ENCODE measurements around the gene ROR2. TPM values are rescaled to one million over a fixed set of nuclear protein-coding genes. Genes with fewer than 3 reads are reported as not detected.

The ROR2 gene
- polyA plus RNA-seq, 4 donors = 0.54 to 5.6 (median 3.2) TPM; not detected in 1

DNA sequence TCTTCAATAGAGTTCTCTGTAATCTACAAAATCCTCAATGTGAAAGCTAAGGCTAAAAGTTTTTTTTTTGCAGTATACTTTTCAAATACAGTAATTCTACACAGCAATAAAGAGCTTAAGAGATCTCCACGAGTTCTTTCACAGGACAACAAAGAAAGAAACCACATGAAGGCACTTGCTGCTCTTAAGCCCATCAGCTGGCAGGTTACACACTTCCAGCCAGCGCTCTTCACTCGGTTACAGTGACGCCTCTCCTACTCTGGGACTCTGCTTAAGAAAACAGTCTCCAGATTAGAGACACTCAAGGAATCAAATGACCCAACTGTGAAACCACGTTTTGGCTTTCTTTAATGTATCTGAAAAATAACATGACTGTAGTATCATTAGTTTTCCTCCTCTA lies 85.0 kb downstream of the ROR2 start:
- Histone ChIP-seq H3K27ac (ENCODE audit: low read depth in 1 of 3, low read length in 2 of 3) (no peak overlapping the region), H3K4me3 (ENCODE audit: low read depth in 1 of 3, low read length in 3 of 3) (no peak overlapping the region), H3K36me3 (ENCODE audit: control insufficient read depth in 3 of 3, insufficient read depth in 2 of 3, low read depth in 1 of 3, low read length in 3 of 3) (no peaks in the 10 kb centered on the region), H3K9me3 (ENCODE audit: control insufficient read depth in 2 of 2, insufficient read depth in 1 of 2, low read depth in 1 of 2, low read length in 1 of 2) (no peaks in the 10 kb centered on the region), H3K27me3 (ENCODE audit: control insufficient read depth in 3 of 3, insufficient read depth in 3 of 3, low read length in 3 of 3) (no peaks in the 10 kb centered on the region), H3K4me1 (ENCODE audit: control insufficient read depth in 3 of 3, insufficient read depth in 2 of 3, low read depth in 1 of 3, low read length in 2 of 3) (no peaks in the 10 kb centered on the region)
- DNase-seq (no peak), FAIRE-seq (no peak)
- WGBS, 3 donors = 43 to 64% (median 50%) methylated on average over 5 of the region's 5 CpGs

DNA sequence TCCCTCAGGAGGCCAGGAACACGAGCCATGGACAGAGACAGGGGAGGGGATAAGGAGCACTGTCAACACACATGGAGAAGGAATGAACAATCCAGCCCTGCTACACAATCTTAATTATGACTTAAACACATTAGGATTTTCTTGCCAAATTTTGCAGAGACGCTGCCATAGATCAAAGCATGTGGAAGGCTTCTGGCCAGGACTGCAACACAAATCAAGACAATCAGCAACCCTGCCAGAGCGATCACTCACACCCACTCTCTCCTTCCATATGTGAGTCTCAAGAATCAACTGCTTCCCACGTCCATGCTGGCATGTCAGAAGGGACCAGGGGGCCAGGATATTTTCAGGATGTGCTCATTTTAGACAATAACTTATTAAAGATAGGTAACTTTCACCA lies 85.6 kb downstream of the ROR2 start:
- Histone ChIP-seq H3K9me3 (ENCODE audit: control insufficient read depth in 2 of 2, insufficient read depth in 1 of 2, low read depth in 1 of 2, low read length in 1 of 2) (no peaks in the 10 kb centered on the region), H3K4me1 (ENCODE audit: control insufficient read depth in 3 of 3, insufficient read depth in 2 of 3, low read depth in 1 of 3, low read length in 2 of 3) (no peaks in the 10 kb centered on the region), H3K27me3 (ENCODE audit: control insufficient read depth in 3 of 3, insufficient read depth in 3 of 3, low read length in 3 of 3) (no peaks in the 10 kb centered on the region), H3K36me3 (ENCODE audit: control insufficient read depth in 3 of 3, insufficient read depth in 2 of 3, low read depth in 1 of 3, low read length in 3 of 3) (no peaks in the 10 kb centered on the region), H3K4me3 (ENCODE audit: low read depth in 1 of 3, low read length in 3 of 3) (no peak overlapping the region), H3K27ac (ENCODE audit: low read depth in 1 of 3, low read length in 2 of 3) (no peak overlapping the region)
- 51 to 59% (median 59%) methylated on average over 4 of the region's 4 CpGs for WGBS, 3 donors
- no peak for FAIRE-seq
- no peak for DNase-seq

DNA sequence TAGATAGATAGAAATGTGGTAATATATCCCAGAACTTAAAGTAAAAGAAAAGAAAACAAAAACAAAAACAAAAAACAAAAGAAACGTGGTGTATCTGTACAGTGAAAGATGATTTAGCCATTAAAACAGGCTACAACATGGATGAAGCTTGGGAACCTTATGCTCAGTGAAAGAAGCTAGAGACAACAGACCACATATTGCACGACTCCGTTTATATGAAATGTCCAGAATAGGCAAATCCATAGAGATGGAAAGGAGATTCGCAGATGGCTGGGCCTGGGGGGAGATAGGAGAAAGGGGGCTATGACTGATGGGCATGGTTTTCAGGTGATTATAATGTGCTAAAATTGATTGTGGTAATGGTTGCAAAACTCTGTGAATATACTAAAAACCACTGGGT lies 86.6 kb downstream of the ROR2 start:
- Histone ChIP-seq H3K27me3 (ENCODE audit: control insufficient read depth in 3 of 3, insufficient read depth in 3 of 3, low read length in 3 of 3) (no peaks in the 10 kb centered on the region), H3K4me1 (ENCODE audit: control insufficient read depth in 3 of 3, insufficient read depth in 2 of 3, low read depth in 1 of 3, low read length in 2 of 3) (no peaks in the 10 kb centered on the region), H3K4me3 (ENCODE audit: low read depth in 1 of 3, low read length in 3 of 3) (no peak overlapping the region), H3K27ac (ENCODE audit: low read depth in 1 of 3, low read length in 2 of 3) (no peak overlapping the region), H3K9me3 (ENCODE audit: control insufficient read depth in 2 of 2, insufficient read depth in 1 of 2, low read depth in 1 of 2, low read length in 1 of 2) (no peaks in the 10 kb centered on the region), H3K36me3 (ENCODE audit: control insufficient read depth in 3 of 3, insufficient read depth in 2 of 3, low read depth in 1 of 3, low read length in 3 of 3) (no peaks in the 10 kb centered on the region)
- DNase-seq = no peak
- WGBS, 3 donors = 75 to 81% (median 80%) methylated on average over 4 of the region's 4 CpGs
- FAIRE-seq = no peak

DNA sequence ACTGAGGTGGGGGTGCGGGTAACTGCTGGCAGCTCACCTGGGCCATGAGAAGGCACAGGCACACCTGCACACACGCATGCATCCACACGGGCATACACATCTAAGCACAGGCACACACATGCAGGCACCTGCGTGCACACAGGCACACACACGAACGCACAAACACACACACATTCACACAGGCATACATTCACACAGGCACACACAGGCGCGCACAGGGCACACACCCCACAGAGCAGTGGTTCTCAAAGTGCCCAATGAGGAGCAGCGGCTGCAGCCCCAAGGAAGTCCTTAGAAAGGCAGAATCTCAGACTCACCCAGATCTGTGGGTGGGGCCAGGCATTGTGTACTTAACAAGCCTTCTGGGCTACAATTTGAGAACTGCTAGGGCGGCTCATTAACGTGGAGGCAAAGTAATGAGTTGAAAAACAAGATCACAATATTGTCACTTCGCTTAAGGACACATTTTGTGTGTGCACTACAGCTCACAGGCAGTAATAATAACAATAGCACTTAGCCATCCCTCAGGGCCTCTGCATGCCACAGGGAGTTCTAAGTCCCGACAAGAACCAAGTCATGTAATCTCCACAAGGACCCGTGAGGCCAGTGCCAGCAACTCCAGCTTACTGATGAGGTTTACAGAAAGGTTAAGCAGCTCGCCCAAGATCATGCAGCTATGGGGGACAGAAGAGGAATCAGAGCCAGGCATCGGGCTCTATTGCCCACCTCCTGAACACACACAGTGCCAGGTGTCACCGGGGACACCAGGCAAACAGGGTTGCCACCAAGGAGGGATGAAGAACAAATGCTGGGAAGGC lies 91.6 kb downstream of the ROR2 start:
- Histone ChIP-seq H3K9me3 (ENCODE audit: control insufficient read depth in 2 of 2, insufficient read depth in 1 of 2, low read depth in 1 of 2, low read length in 1 of 2) (no peaks in the 10 kb centered on the region), H3K4me1 (ENCODE audit: control insufficient read depth in 3 of 3, insufficient read depth in 2 of 3, low read depth in 1 of 3, low read length in 2 of 3) (peaks cover 0 to 6% (median 0%) of the 10 kb centered on the region in 3 donors), H3K36me3 (ENCODE audit: control insufficient read depth in 3 of 3, insufficient read depth in 2 of 3, low read depth in 1 of 3, low read length in 3 of 3) (peaks cover 0 to 3% (median 0%) of the 10 kb centered on the region in 3 donors), H3K4me3 (ENCODE audit: low read depth in 1 of 3, low read length in 3 of 3) (no peak overlapping the region), H3K27me3 (ENCODE audit: control insufficient read depth in 3 of 3, insufficient read depth in 3 of 3, low read length in 3 of 3) (no peaks in the 10 kb centered on the region), H3K27ac (ENCODE audit: low read depth in 1 of 3, low read length in 2 of 3) (no peak overlapping the region)
- 83 to 84% (median 83%) methylated on average over 17 of the region's 17 CpGs for WGBS, 3 donors
- FAIRE-seq (no peak), DNase-seq (no peak)

DNA sequence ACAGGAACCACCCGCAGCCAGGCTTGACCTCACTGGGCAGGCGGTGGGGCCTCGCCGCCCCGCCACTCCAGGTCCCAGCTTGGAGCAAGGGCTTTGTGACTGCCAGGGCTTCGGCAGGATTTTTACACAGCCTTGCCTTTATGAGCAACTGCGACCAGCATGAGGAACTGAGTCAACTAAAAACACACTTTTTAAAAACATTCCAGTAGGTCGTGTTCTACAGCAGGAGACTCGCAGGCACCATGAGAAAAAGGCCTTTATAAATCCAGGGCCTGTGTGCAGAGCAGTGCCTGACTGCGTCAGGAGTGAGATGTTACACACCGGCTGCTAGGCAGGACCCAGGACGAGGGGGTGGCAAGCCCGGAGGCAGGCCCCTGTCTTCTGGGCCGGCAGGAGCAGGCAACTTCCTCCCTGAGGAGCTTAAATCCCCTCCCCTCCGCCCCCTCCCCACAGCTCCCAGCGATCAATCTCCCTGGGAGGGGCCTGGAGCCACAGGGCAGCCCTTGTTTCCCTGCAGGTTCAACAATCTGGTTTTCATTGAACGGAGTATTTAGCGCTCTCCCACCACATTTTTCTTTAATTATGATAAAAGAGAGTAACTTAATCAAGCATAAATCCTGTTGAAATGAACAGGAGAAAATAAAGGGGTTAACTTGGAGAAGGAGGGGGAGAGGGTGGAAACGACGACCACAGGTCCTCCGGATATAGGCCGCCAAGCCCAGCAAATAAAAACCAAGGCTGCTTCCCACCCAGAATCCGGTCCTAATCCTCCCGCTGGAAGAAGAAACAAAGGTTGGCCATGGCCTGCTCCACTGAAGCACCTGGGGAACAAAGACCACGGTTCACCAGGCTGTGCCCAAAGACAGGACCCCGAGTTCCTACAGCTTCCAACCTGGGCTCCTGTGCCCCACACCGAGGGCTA lies 92.5 kb downstream of the ROR2 start:
- Histone ChIP-seq H3K4me1 (ENCODE audit: control insufficient read depth in 3 of 3, insufficient read depth in 2 of 3, low read depth in 1 of 3, low read length in 2 of 3) (peaks cover 0 to 6% (median 0%) of the 10 kb centered on the region in 3 donors), H3K27me3 (ENCODE audit: control insufficient read depth in 3 of 3, insufficient read depth in 3 of 3, low read length in 3 of 3) (no peaks in the 10 kb centered on the region), H3K36me3 (ENCODE audit: control insufficient read depth in 3 of 3, insufficient read depth in 2 of 3, low read depth in 1 of 3, low read length in 3 of 3) (peaks cover 0 to 3% (median 0%) of the 10 kb centered on the region in 3 donors), H3K4me3 (ENCODE audit: low read depth in 1 of 3, low read length in 3 of 3) (no peak overlapping the region), H3K9me3 (ENCODE audit: control insufficient read depth in 2 of 2, insufficient read depth in 1 of 2, low read depth in 1 of 2, low read length in 1 of 2) (no peaks in the 10 kb centered on the region), H3K27ac (ENCODE audit: low read depth in 1 of 3, low read length in 2 of 3) (no peak overlapping the region)
- DNase-seq (no peak), FAIRE-seq (no peak)
- WGBS, 3 donors = 70 to 83% (median 77%) methylated on average over 27 of the region's 27 CpGs

DNA sequence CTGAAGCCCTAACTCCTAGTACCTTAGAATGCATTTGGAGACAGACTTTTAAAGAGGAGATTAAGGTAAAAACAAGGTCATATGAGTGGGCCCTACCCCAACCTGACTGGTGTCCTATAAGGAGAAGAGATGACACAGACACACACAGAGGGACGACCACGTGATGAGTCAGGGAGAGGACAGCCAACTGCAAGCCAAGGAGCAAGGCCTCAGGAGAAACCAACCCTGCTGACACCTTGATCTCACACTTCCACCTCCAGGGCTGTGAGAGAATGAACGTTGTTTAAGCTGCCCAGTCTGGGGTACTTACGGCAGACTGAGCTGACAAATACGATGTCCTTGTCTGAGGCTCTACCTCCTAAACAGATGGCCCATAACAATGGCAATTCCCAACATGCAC lies 93.6 kb downstream of the ROR2 start:
- DNase-seq = no peak
- H3K4me3 ChIP-seq (ENCODE audit: low read depth in 1 of 3, low read length in 3 of 3) = no peak overlapping the region
- WGBS, 3 donors = 79 to 80% (median 80%) methylated on average over 5 of the region's 5 CpGs
- H3K36me3 ChIP-seq (ENCODE audit: control insufficient read depth in 3 of 3, insufficient read depth in 2 of 3, low read depth in 1 of 3, low read length in 3 of 3) = peaks cover 0 to 3% (median 0%) of the 10 kb centered on the region in 3 donors
- H3K9me3 ChIP-seq (ENCODE audit: control insufficient read depth in 2 of 2, insufficient read depth in 1 of 2, low read depth in 1 of 2, low read length in 1 of 2) = no peaks in the 10 kb centered on the region
- no peak overlapping the region for H3K27ac ChIP-seq (ENCODE audit: low read depth in 1 of 3, low read length in 2 of 3)
- peaks cover 0 to 6% (median 0%) of the 10 kb centered on the region in 3 donors for H3K4me1 ChIP-seq (ENCODE audit: control insufficient read depth in 3 of 3, insufficient read depth in 2 of 3, low read depth in 1 of 3, low read length in 2 of 3)
- no peaks in the 10 kb centered on the region for H3K27me3 ChIP-seq (ENCODE audit: control insufficient read depth in 3 of 3, insufficient read depth in 3 of 3, low read length in 3 of 3)
- no peak for FAIRE-seq

DNA sequence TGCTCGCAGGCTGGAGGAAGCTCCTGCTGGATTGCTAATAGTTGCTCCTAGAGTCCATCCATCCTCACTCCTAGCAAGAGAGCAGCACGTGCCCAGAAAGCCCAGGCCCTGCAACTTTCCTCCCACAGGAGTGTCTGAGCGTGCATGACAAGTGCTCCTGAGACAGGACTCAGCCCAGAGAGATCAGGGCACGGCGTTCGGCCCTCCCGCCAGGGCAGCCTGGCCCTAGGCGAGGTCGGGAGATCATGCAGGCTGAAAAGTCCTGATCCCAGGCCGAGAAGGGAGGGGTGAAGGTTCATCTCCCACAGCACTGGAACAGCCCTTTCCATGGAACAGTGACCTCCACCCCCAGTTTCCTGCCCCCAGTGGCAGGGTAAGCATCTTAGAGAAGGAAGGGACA lies 94.8 kb downstream of the ROR2 start:
- Histone ChIP-seq H3K27me3 (ENCODE audit: control insufficient read depth in 3 of 3, insufficient read depth in 3 of 3, low read length in 3 of 3) (no peaks in the 10 kb centered on the region), H3K4me1 (ENCODE audit: control insufficient read depth in 3 of 3, insufficient read depth in 2 of 3, low read depth in 1 of 3, low read length in 2 of 3) (peaks cover 0 to 6% (median 0%) of the 10 kb centered on the region in 3 donors), H3K27ac (ENCODE audit: low read depth in 1 of 3, low read length in 2 of 3) (no peak overlapping the region), H3K36me3 (ENCODE audit: control insufficient read depth in 3 of 3, insufficient read depth in 2 of 3, low read depth in 1 of 3, low read length in 3 of 3) (peaks cover 0 to 6% (median 0%) of the 10 kb centered on the region in 3 donors), H3K9me3 (ENCODE audit: control insufficient read depth in 2 of 2, insufficient read depth in 1 of 2, low read depth in 1 of 2, low read length in 1 of 2) (no peaks in the 10 kb centered on the region), H3K4me3 (ENCODE audit: low read depth in 1 of 3, low read length in 3 of 3) (no peak overlapping the region)
- DNase-seq (no peak), FAIRE-seq (no peak)
- 78 to 80% (median 79%) methylated on average over 10 of the region's 10 CpGs for WGBS, 3 donors

DNA sequence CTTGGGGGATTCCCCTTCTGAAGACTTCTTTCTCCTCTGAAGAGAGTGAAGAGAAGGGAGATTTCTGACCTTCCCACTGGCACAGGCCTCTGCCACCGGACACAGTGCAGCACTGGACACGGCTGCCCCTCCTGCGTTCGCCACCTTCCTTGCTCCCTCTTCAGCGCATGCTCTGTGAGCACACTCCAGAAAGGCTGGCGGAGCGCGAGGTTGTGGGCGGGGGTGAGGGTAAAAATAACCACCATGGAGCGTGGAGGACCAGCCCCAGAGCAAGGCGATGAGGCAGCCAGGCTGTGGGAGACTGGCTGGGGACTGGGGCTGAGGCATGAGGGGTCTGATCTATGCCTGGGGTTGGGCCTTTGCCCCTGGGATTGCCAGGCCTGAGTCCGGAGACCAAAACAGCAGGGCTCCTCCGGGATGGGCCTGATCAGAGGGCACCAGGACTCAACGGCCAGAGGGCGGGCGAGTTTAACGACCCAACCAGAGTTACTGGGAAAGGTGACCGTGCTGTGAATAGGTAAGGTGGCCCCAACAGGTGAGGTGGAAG lies 97.2 kb downstream of the ROR2 start:
- no peak overlapping the region for H3K4me3 ChIP-seq (ENCODE audit: low read depth in 1 of 3, low read length in 3 of 3)
- no peaks in the 10 kb centered on the region for H3K27me3 ChIP-seq (ENCODE audit: control insufficient read depth in 3 of 3, insufficient read depth in 3 of 3, low read length in 3 of 3)
- no peak for DNase-seq
- no peak for FAIRE-seq
- H3K27ac ChIP-seq (ENCODE audit: low read depth in 1 of 3, low read length in 2 of 3) = no peak overlapping the region
- H3K4me1 ChIP-seq (ENCODE audit: control insufficient read depth in 3 of 3, insufficient read depth in 2 of 3, low read depth in 1 of 3, low read length in 2 of 3) = peaks cover 0 to 6% (median 0%) of the 10 kb centered on the region in 3 donors
- WGBS, 3 donors = 80 to 93% (median 89%) methylated on average over 18 of the region's 18 CpGs
- H3K9me3 ChIP-seq (ENCODE audit: control insufficient read depth in 2 of 2, insufficient read depth in 1 of 2, low read depth in 1 of 2, low read length in 1 of 2) = no peaks in the 10 kb centered on the region
- peaks cover 0 to 6% (median 0%) of the 10 kb centered on the region in 3 donors for H3K36me3 ChIP-seq (ENCODE audit: control insufficient read depth in 3 of 3, insufficient read depth in 2 of 3, low read depth in 1 of 3, low read length in 3 of 3)

Data from small intestine (tissue), 7 donors.